T-helper 2 cell treated with Interferon-gamma antibody and Interleukin-4, amounts not matched to agents 5 μg/mL and 100 μg/mL, for 36 hours (primary cell): ENCODE data around the gene PITPNC1.
"Not testable (repeated sequence)": the region's sequence is repeated elsewhere in the genome, so short reads cannot be mapped to it uniquely, and the experiment has no call there.

Experiments used
- DNase-seq: peaks from one replicate; pipeline ENCODE4 v3.0.0; 2021; ENCODE audit warnings: low spot score
- H3K27ac Mint-ChIP-seq: one replicate; pipeline ENCODE4 v1.8.0; 2021; ENCODE audit warnings: mild to moderate bottlenecking, mixed read lengths
- H3K27me3 Mint-ChIP-seq: one replicate; pipeline ENCODE4 v1.8.0; 2021; ENCODE audit warnings: low read depth, mixed read lengths
- H3K36me3 Mint-ChIP-seq: one replicate; pipeline ENCODE4 v1.8.0; 2021; ENCODE audit warnings: low read depth, mixed read lengths
- H3K4me1 Mint-ChIP-seq: one replicate; pipeline ENCODE4 v1.8.0; 2021; ENCODE audit warnings: low read depth, mixed read lengths
- H3K4me3 Mint-ChIP-seq: one replicate; pipeline ENCODE4 v1.8.0; 2022; ENCODE audit warnings: mild to moderate bottlenecking, moderate library complexity, mixed read lengths
- H3K9me3 Mint-ChIP-seq: one replicate; pipeline ENCODE4 v1.8.0; 2021; ENCODE audit warnings: mixed read lengths

The PITPNC1 gene

GRCh38 chr17:67477687-67478086 lies 100.6 kb downstream of the PITPNC1 start:
- Mint-ChIP-seq H3K27ac (peak overlapping the region; percentile 86), H3K36me3 (no peaks in the 10 kb centered on the region), H3K4me1 (peaks cover 47% of the 10 kb centered on the region), H3K4me3 (peak overlapping the region; percentile 84), H3K27me3 (peaks cover 4% of the 10 kb centered on the region), H3K9me3 (no peaks in the 10 kb centered on the region)
- peak; percentile 60 for DNase-seq

DNA sequence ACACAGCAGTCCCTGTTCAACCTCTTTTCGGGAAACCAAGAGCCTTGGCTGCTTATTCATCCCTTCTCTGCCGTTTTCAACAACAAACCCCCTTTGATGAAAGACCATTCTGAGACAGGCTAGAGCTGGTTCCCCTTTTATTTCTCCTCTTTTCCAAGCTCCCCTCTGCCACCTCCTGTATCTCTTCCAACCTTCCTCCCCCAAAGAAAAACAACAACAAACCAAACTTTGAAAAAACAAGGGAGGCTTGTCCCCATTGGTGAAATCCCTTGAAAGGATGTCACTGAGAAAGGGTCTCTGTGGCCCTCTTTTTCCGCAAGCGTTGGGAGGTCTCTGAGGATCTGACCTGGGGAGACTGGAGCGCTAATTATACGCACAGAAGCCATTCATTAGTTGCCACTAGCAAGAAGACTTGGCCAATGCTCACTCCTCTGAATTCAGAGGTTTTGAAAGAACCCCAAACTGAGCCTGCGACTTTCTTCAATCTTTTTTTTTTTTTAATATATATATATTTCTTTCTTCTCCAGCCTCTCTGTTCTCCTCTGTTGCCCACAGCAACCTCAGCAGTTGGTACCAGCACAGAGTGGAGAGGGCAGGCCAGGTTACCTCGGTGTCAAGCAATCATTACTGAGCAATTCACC lies 101.4 kb downstream of the PITPNC1 start:
- Mint-ChIP-seq H3K27ac (peak overlapping the region; percentile 86), H3K4me3 (peak overlapping the region; percentile 84), H3K4me1 (peaks cover 47% of the 10 kb centered on the region), H3K36me3 (no peaks in the 10 kb centered on the region), H3K27me3 (peaks cover 4% of the 10 kb centered on the region), H3K9me3 (no peaks in the 10 kb centered on the region)
- no peak for DNase-seq

- Mint-ChIP-seq H3K36me3 (no peaks in the 10 kb centered on the region), H3K4me1 (peaks cover 42% of the 10 kb centered on the region), H3K4me3 (peak overlapping the region; percentile 23), H3K9me3 (no peaks in the 10 kb centered on the region), H3K27me3 (no peaks in the 10 kb centered on the region), H3K27ac (peak overlapping the region; percentile 72)
- no peak for DNase-seq
Measured at GRCh38 chr17:67479148-67479547, 102.1 kb downstream of the PITPNC1 start.

DNA sequence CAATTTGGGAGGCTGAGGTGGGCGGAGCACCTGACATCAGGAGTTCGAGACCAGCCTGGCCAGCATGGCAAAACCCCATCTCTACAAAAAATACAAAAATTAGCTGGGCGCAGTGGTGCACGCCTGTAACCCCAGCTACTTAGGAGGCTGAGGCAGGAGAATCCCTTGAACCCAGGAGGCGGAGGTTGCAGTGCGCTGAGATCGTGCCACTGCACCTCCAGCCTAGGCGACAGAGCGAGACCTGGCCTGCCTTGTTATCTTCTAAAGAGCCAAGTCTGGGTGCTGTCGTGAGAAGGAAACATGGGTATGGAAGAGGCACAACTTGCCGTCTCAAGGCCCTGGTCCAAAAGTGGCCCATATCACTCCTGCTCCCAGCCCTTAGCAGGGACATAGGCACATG lies 103.9 kb downstream of the PITPNC1 start:
- not testable (repeated sequence) for H3K4me3 Mint-ChIP-seq, DNase-seq, H3K9me3 Mint-ChIP-seq, H3K27ac Mint-ChIP-seq, H3K27me3 Mint-ChIP-seq, H3K36me3 Mint-ChIP-seq
- H3K4me1 Mint-ChIP-seq, result peaks cover 24% of the 10 kb centered on the region

- peaks cover 24% of the 10 kb centered on the region for H3K4me1 Mint-ChIP-seq
- no peak for DNase-seq
- peak overlapping the region; percentile 47 for H3K27ac Mint-ChIP-seq
- H3K36me3 Mint-ChIP-seq, result no peaks in the 10 kb centered on the region
- H3K27me3 Mint-ChIP-seq, result no peaks in the 10 kb centered on the region
- no peaks in the 10 kb centered on the region for H3K9me3 Mint-ChIP-seq
- H3K4me3 Mint-ChIP-seq, result no peak overlapping the region
Measured at GRCh38 chr17:67481808-67482207, 104.7 kb downstream of the PITPNC1 start.

GRCh38 chr17:67482764-67483163 lies 105.7 kb downstream of the PITPNC1 start:
- no peaks in the 10 kb centered on the region for H3K36me3 Mint-ChIP-seq
- peaks cover 19% of the 10 kb centered on the region for H3K4me1 Mint-ChIP-seq
- H3K27ac Mint-ChIP-seq, result no peak overlapping the region
- DNase-seq, result no peak
- no peaks in the 10 kb centered on the region for H3K9me3 Mint-ChIP-seq
- H3K4me3 Mint-ChIP-seq, result no peak overlapping the region
- no peaks in the 10 kb centered on the region for H3K27me3 Mint-ChIP-seq

GRCh38 chr17:67484261-67484660 lies 107.2 kb downstream of the PITPNC1 start:
- H3K9me3 Mint-ChIP-seq, result no peaks in the 10 kb centered on the region
- no peak overlapping the region for H3K27ac Mint-ChIP-seq
- no peaks in the 10 kb centered on the region for H3K36me3 Mint-ChIP-seq
- H3K27me3 Mint-ChIP-seq, result no peaks in the 10 kb centered on the region
- DNase-seq, result no peak
- no peak overlapping the region for H3K4me3 Mint-ChIP-seq
- peaks cover 7% of the 10 kb centered on the region for H3K4me1 Mint-ChIP-seq

DNA sequence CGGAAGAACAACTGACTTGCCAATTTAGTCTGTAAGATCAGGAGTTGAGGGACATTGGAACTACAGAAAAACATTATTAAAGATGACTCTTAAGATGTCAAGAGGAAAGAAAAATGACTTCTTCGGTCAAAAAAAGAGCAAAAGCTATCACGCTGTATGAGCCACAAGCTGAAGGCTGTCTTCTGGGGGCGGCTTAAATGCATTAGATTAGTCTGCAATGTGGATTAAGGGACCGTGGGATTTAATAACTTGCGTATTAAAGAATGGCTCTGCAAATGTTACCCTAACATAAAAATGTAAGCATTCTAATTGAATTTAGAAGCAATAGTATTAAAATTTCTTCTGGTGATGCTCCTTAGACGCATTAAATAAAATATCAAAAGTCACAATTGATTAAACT lies 108.6 kb downstream of the PITPNC1 start:
- DNase-seq, result no peak
- Mint-ChIP-seq H3K27ac (no peak overlapping the region), H3K27me3 (no peaks in the 10 kb centered on the region), H3K4me3 (no peak overlapping the region), H3K4me1 (peaks cover 7% of the 10 kb centered on the region), H3K9me3 (no peaks in the 10 kb centered on the region), H3K36me3 (no peaks in the 10 kb centered on the region)

GRCh38 chr17:67487506-67487905 lies 110.4 kb downstream of the PITPNC1 start:
- no peak overlapping the region for H3K4me3 Mint-ChIP-seq
- no peak overlapping the region for H3K27ac Mint-ChIP-seq
- no peaks in the 10 kb centered on the region for H3K9me3 Mint-ChIP-seq
- DNase-seq, result no peak
- peaks cover 4% of the 10 kb centered on the region for H3K4me1 Mint-ChIP-seq
- H3K27me3 Mint-ChIP-seq, result no peaks in the 10 kb centered on the region
- no peaks in the 10 kb centered on the region for H3K36me3 Mint-ChIP-seq

DNA sequence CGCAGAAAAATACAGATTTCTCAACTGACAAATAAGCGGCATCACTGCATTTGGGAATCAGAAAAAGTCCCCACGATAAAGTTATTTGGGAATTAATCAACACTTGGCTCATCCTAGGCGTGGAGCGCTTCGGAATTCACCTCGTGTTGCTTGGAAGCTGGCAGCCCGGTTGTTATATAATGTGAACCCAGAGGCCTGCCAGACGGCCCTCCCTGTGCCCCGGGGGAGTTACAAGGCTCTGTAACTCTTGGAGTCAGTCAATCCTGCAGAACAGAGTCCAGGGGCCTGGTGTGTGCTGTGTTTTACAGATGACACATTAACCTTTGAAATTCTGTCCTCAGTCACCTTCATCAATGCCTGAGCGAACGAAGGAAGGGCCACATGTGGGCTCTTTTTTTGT lies 111.1 kb downstream of the PITPNC1 start:
- Mint-ChIP-seq H3K27ac (no peak overlapping the region), H3K27me3 (no peaks in the 10 kb centered on the region), H3K9me3 (no peaks in the 10 kb centered on the region), H3K36me3 (no peaks in the 10 kb centered on the region), H3K4me1 (peaks cover 4% of the 10 kb centered on the region), H3K4me3 (no peak overlapping the region)
- no peak for DNase-seq

GRCh38 chr17:67488768-67489167 lies 111.7 kb downstream of the PITPNC1 start:
- Mint-ChIP-seq H3K27ac (no peak overlapping the region), H3K4me1 (peaks cover 4% of the 10 kb centered on the region), H3K4me3 (no peak overlapping the region), H3K36me3 (no peaks in the 10 kb centered on the region), H3K9me3 (no peaks in the 10 kb centered on the region), H3K27me3 (no peaks in the 10 kb centered on the region)
- no peak for DNase-seq

DNA sequence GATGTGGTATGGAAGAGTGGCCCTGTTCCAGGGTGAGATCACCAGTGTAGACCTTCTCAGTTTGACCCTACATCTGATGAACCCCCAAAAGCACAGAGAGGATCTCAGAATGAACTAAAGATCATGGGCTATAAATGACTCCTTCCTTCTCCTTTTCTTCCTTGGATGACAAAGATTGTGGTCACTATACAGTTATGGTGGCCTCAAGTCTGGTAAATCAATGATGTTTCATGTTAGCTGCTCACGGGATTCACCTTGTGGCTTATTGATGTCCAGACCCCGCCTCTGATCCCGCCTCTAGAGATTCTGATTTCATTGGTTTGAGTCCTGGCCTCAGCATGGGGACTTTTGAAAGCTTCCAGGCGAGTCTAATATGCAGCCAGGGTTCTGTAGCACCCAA lies 112.2 kb downstream of the PITPNC1 start:
- DNase-seq, result no peak
- Mint-ChIP-seq H3K36me3 (no peaks in the 10 kb centered on the region), H3K4me3 (no peak overlapping the region), H3K27ac (no peak overlapping the region), H3K9me3 (no peaks in the 10 kb centered on the region), H3K27me3 (no peaks in the 10 kb centered on the region), H3K4me1 (peaks cover 4% of the 10 kb centered on the region)

GRCh38 chr17:67490471-67490870 lies 113.4 kb downstream of the PITPNC1 start:
- H3K36me3 Mint-ChIP-seq, result no peaks in the 10 kb centered on the region
- H3K27me3 Mint-ChIP-seq, result no peaks in the 10 kb centered on the region
- H3K9me3 Mint-ChIP-seq, result no peaks in the 10 kb centered on the region
- H3K4me1 Mint-ChIP-seq, result peaks cover 4% of the 10 kb centered on the region
- no peak overlapping the region for H3K4me3 Mint-ChIP-seq
- no peak for DNase-seq
- H3K27ac Mint-ChIP-seq, result no peak overlapping the region

DNA sequence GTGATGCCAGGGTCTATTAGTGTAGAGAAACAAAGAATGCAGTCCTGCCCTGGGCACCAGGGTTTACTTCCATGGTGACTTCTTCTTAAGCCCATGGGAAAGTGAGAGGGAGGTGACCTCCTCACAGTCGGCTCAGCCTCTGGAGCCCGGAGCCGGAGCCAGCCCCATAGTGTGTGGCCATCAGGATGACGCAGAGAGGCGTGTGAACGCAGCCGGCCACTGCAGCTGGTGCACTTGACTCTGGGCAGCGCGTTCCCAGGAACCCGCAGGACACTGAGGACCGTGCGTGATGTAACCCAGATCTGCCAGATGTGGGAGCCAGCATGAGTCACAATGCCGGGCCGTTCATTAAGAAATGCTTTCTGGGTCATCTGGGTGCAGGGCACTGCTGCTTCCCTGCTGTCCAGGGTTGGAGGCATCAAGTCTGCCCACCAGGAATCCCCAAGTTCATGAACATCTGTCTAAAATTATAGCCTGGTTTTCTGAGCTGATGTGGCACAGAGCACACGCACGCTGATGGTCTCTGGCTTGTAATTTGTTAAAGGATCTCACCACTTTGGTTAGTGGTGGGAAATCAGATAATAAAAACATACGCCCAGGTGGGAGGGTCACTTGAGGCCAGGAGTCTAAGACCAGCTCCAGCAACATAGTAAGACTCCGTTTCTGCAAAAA lies 114.1 kb downstream of the PITPNC1 start:
- no peak for DNase-seq
- no peaks in the 10 kb centered on the region for H3K9me3 Mint-ChIP-seq
- H3K27me3 Mint-ChIP-seq, result no peaks in the 10 kb centered on the region
- H3K4me1 Mint-ChIP-seq, result peaks cover 4% of the 10 kb centered on the region
- H3K4me3 Mint-ChIP-seq, result no peak overlapping the region
- no peak overlapping the region for H3K27ac Mint-ChIP-seq
- no peaks in the 10 kb centered on the region for H3K36me3 Mint-ChIP-seq

- Mint-ChIP-seq H3K4me1 (no peaks in the 10 kb centered on the region), H3K4me3 (no peak overlapping the region), H3K27me3 (no peaks in the 10 kb centered on the region), H3K27ac (no peak overlapping the region), H3K36me3 (no peaks in the 10 kb centered on the region), H3K9me3 (no peaks in the 10 kb centered on the region)
- no peak for DNase-seq
Measured at GRCh38 chr17:67491681-67492024, 114.6 kb downstream of the PITPNC1 start.
